CD14-positive monocyte (primary cell): Measurements from ENCODE around the gene MAP3K1. TPM values are rescaled to one million over a fixed set of nuclear protein-coding genes. Genes with fewer than 3 reads are reported as not detected.
A peak's percentile ranks its signal among the peaks of the same experiment; 100 is the strongest.

Experiments used
- DNase-seq, 3 donors: peaks; one replicate each; pipeline ENCODE4 v3.0.0-alpha.2; 2011 to 2022
- H2AFZ ChIP-seq: 2 replicates; pipeline ENCODE4 v1.6.0; 2012; ENCODE audit warnings: mild to moderate bottlenecking, low read depth, low read length, inconsistent platforms; ENCODE audit not compliant: insufficient read depth, poor library complexity, severe bottlenecking
- H3K27ac ChIP-seq, 2 donors: 1 replicate in 1 of 2; 2 replicates in 1 of 2; pipeline ENCODE4 v1.5.1; 2012 to 2013; ENCODE audit warnings: low read length in 2 of 2, control low read depth in 1 of 2, inconsistent platforms in 1 of 2, low read depth in 1 of 2, mild to moderate bottlenecking in 1 of 2
- H3K27me3 ChIP-seq, 2 donors: one replicate each; pipeline versions ENCODE4 v1.6.0 to v1.6.1; 2011 to 2013; ENCODE audit warnings: low read length in 2 of 2; ENCODE audit not compliant: control insufficient read depth in 2 of 2, insufficient read depth in 2 of 2
- H3K36me3 ChIP-seq, 2 donors: replicated peaks in 1 of 2; 1 replicate in 1 of 2; 2 replicates in 1 of 2; pipeline versions ENCODE4 v1.5.1 to v1.6.1; 2012 to 2013; ENCODE audit warnings: low read length in 2 of 2, control low read depth in 1 of 2, inconsistent platforms in 1 of 2, mild to moderate bottlenecking in 1 of 2; ENCODE audit not compliant: insufficient read depth in 2 of 2, control insufficient read depth in 1 of 2
- H3K4me1 ChIP-seq, 2 donors: 1 replicate in 1 of 2; 2 replicates in 1 of 2; pipeline versions ENCODE4 v1.5.1 to v1.6.1; 2012 to 2013; ENCODE audit warnings: low read length in 2 of 2, control low read depth in 1 of 2, inconsistent platforms in 1 of 2, mild to moderate bottlenecking in 1 of 2, moderate library complexity in 1 of 2; ENCODE audit not compliant: insufficient read depth in 2 of 2, control insufficient read depth in 1 of 2
- H3K4me2 ChIP-seq: replicated peaks from 2 replicates; pipeline ENCODE3; 2012; ENCODE audit warnings: low read length, moderate library complexity, mild to moderate bottlenecking; ENCODE audit not compliant: poor library complexity, severe bottlenecking; ENCODE audit errors: extremely low read depth
- H3K4me3 ChIP-seq, 3 experiments: fragments of 200-600 bp in 1 of 3; sonication (generic) in 1 of 3; replicated peaks in 1 of 3; 1 replicate in 2 of 3; 2 replicates in 1 of 3; pipeline ENCODE4 v1.5.1; 2011 to 2013; ENCODE audit warnings: low read length in 3 of 3, mild to moderate bottlenecking in 3 of 3, control low read depth in 2 of 3, low read depth in 2 of 3, inconsistent platforms in 1 of 3, moderate library complexity in 1 of 3
- H3K79me2 ChIP-seq: 2 replicates; pipeline ENCODE4 v1.6.0; 2012; ENCODE audit warnings: mild to moderate bottlenecking, control low read depth, inconsistent platforms, low read length, moderate library complexity; ENCODE audit not compliant: insufficient read depth
- H3K9ac ChIP-seq: 2 replicates; pipeline ENCODE4 v1.6.0; 2017; ENCODE audit warnings: low read length, mild to moderate bottlenecking; ENCODE audit not compliant: insufficient read depth, poor library complexity, severe bottlenecking
- H3K9me3 ChIP-seq, 2 donors: replicated peaks in 1 of 2; 1 replicate in 1 of 2; 2 replicates in 1 of 2; pipeline versions ENCODE4 v1.5.1 to v1.6.1; 2012 to 2013; ENCODE audit warnings: low read length in 2 of 2, control low read depth in 1 of 2; ENCODE audit not compliant: control insufficient read depth in 1 of 2, insufficient read depth in 1 of 2
- H4K20me1 ChIP-seq: 2 replicates; pipeline ENCODE4 v1.6.0; 2012; ENCODE audit warnings: mild to moderate bottlenecking, low read length, control low read depth, moderate library complexity; ENCODE audit not compliant: insufficient read depth
- H3K27ac Mint-ChIP-seq, 7 donors: one replicate each; pipeline ENCODE4 v1.8.0; 2020; ENCODE audit warnings: mild to moderate bottlenecking in 7 of 7, mixed read lengths in 7 of 7, moderate library complexity in 6 of 7, inconsistent platforms in 2 of 7
- H3K27me3 Mint-ChIP-seq, 3 donors: one replicate each; pipeline ENCODE4 v1.8.0; 2021 to 2022; ENCODE audit warnings: low read depth in 3 of 3, mild to moderate bottlenecking in 3 of 3, mixed read lengths in 3 of 3, moderate library complexity in 3 of 3, inconsistent platforms in 1 of 3
- H3K36me3 Mint-ChIP-seq, 2 donors: one replicate each; pipeline ENCODE4 v1.8.0; 2020; ENCODE audit warnings: mixed read lengths in 2 of 2, inconsistent platforms in 1 of 2, mild to moderate bottlenecking in 1 of 2
- H3K4me1 Mint-ChIP-seq: one replicate; pipeline ENCODE4 v1.8.0; 2020; ENCODE audit warnings: mild to moderate bottlenecking, mixed read lengths
- H3K4me3 Mint-ChIP-seq, 2 donors: one replicate each; pipeline ENCODE4 v1.8.0; 2020; ENCODE audit warnings: mild to moderate bottlenecking in 2 of 2, mixed read lengths in 2 of 2, moderate library complexity in 1 of 2
- H3K9me3 Mint-ChIP-seq, 7 donors: one replicate each; pipeline ENCODE4 v1.8.0; 2020 to 2022; ENCODE audit warnings: mixed read lengths in 7 of 7, mild to moderate bottlenecking in 6 of 7, moderate library complexity in 6 of 7, inconsistent platforms in 2 of 7
- CTCF ChIP-seq: fragments of 200-600 bp; IDR thresholded peaks from one replicate; pipeline ENCODE4 v1.8.0; 2022; ENCODE audit warnings: antibody characterized with exemption, mild to moderate bottlenecking
- WGBS: methylation state at CpG from one replicate; pipeline ENCODE4 v1.1.5; 2013; ENCODE audit warnings: missing lambda C conversion rate; ENCODE audit not compliant: insufficient coverage; 5-methylcytosine and 5-hydroxymethylcytosine counted together
- intact Hi-C, 2 donors: fragments of 100-400 bp; cut with micrococcal nuclease; formaldehyde crosslinking; loops; one replicate each; pipeline versions ENCODE4 v1.15.0 to v1.15.1; 2023
- polyA plus RNA-seq, 3 donors: library from polyadenylated mRNA; depleted of rRNA in 1 of 3; unstranded in 2 of 3; stranded (reverse) in 1 of 3; fragments of 300-500 nt in 2 of 3; fragments of >200 nt in 1 of 3; fragmentation: Illumina TruSeq in 2 of 3; gene quantifications; 1 replicate in 2 of 3; 2 replicates in 1 of 3; pipeline ENCODE4 v1.2.3, GENCODE V29; 2012 to 2021

The MAP3K1 gene
- polyA plus RNA-seq, 3 donors, result 44.7 to 62.1 (median 45.6) TPM

- Mint-ChIP-seq H3K27ac (peak overlapping the region in 2 of 7 donors; percentile 37 to 78), H3K9me3 (no peaks in the 10 kb centered on the region), H3K4me3 (no peak overlapping the region), H3K4me1 (peaks cover 1% of the 10 kb centered on the region), H3K27me3 (no peaks in the 10 kb centered on the region), H3K36me3 (peaks cover 74 to 90% of the 10 kb centered on the region in 2 donors)
- DNase-seq, result no peak
- 100% methylated on average over 1 of the region's 4 CpGs for WGBS
- Histone ChIP-seq H3K9me3 (no peaks in the 10 kb centered on the region), H3K9ac (no peak overlapping the region), H3K27me3 (no peaks in the 10 kb centered on the region), H3K79me2 (peaks cover 97% of the 10 kb centered on the region), H3K4me1 (no peaks in the 10 kb centered on the region), H3K36me3 (peaks cover 91 to 97% of the 10 kb centered on the region in 2 donors), H3K27ac (no peak overlapping the region), H3K4me2 (no peak overlapping the region), H3K4me3 (no peak overlapping the region), H2AFZ (no peak overlapping the region), H4K20me1 (peaks cover 100% of the 10 kb centered on the region)
- intact Hi-C loops, result no loop called here
- no peak for TF ChIP-seq CTCF
Measured at GRCh38 chr5:56861893-56862485, 46.6 kb downstream of the MAP3K1 start.

GRCh38 chr5:56862909-56863308 is 47.6 kb downstream of the MAP3K1 start:
- no peak for DNase-seq
- Mint-ChIP-seq H3K4me1 (no peaks in the 10 kb centered on the region), H3K27ac (no peak overlapping the region), H3K9me3 (no peaks in the 10 kb centered on the region), H3K27me3 (no peaks in the 10 kb centered on the region), H3K36me3 (peaks cover 74 to 88% of the 10 kb centered on the region in 2 donors), H3K4me3 (no peak overlapping the region)
- Histone ChIP-seq H3K36me3 (peaks cover 93 to 100% of the 10 kb centered on the region in 2 donors), H2AFZ (no peak overlapping the region), H3K27ac (peak overlapping the region in 1 of 2 donors; percentile 8), H3K27me3 (no peaks in the 10 kb centered on the region), H3K4me3 (no peak overlapping the region), H3K4me1 (no peaks in the 10 kb centered on the region), H3K4me2 (no peak overlapping the region), H3K79me2 (peaks cover 97% of the 10 kb centered on the region), H3K9ac (no peak overlapping the region), H3K9me3 (no peaks in the 10 kb centered on the region), H4K20me1 (peaks cover 100% of the 10 kb centered on the region)
- TF ChIP-seq CTCF, result no peak
- no CpG with 5 or more reads among the region's 3 CpGs for WGBS
- intact Hi-C loops, result no loop called here
